ENCODE data around the gene LRRC49. TPM values are rescaled to one million over a fixed set of nuclear protein-coding genes. Genes with fewer than 3 reads are reported as not detected.
A peak's percentile ranks its signal among the peaks of the same experiment; 100 is the strongest.
"Not testable (repeated sequence)": the region's sequence is repeated elsewhere in the genome, so short reads cannot be mapped to it uniquely, and the experiment has no call there.

The LRRC49 gene
- total RNA-seq, 4 donors from 2014 or later = 8.3 to 16.1 (median 11.9) TPM

DNA sequence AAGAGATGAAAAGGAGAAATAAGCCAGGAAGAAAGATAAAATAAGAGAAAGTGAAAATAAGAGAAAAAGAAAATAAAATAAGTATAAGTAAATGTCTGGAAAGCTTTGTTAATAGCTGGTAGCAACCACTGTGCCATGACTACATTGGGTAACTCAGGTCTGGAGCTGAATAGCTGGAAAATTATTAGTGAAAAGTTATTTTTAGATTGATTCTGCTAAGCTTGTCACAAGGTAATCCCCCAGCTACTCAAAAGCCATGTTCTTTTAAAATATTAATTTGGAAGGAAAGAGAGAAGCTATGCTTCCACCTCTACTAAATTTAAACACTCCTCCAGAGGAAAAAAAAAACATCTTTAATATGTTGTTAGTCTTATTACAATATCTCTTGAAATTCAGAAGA lies 117.8 kb downstream of the LRRC49 start:
- TF ChIP-seq POLR2A (IDR thresholded peaks at IDR 0.05) = no peak
- TF ChIP-seq, protein P1, sequence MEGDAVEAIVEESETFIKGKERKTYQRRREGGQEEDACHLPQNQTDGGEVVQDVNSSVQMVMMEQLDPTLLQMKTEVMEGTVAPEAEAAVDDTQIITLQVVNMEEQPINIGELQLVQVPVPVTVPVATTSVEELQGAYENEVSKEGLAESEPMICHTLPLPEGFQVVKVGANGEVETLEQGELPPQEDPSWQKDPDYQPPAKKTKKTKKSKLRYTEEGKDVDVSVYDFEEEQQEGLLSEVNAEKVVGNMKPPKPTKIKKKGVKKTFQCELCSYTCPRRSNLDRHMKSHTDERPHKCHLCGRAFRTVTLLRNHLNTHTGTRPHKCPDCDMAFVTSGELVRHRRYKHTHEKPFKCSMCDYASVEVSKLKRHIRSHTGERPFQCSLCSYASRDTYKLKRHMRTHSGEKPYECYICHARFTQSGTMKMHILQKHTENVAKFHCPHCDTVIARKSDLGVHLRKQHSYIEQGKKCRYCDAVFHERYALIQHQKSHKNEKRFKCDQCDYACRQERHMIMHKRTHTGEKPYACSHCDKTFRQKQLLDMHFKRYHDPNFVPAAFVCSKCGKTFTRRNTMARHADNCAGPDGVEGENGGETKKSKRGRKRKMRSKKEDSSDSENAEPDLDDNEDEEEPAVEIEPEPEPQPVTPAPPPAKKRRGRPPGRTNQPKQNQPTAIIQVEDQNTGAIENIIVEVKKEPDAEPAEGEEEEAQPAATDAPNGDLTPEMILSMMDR (IDR thresholded peaks at IDR 0.05) = no peak
- Histone ChIP-seq H3K4me3 (replicated peaks in 1 of 3) (no peak overlapping the region), H3K36me3 (no peaks in the 10 kb centered on the region), H3K4me1 (no peaks in the 10 kb centered on the region), H3K9me3 (no peaks in the 10 kb centered on the region), H3K27me3 (no peaks in the 10 kb centered on the region), H3K27ac (no peak overlapping the region)
- no peak for DNase-seq
- intact Hi-C loops (cut with DNase I) = loop anchor here (10.0 kb wide), 1 partner anchor 434 kb away; no protein-coding TSS in a partner anchor

DNA sequence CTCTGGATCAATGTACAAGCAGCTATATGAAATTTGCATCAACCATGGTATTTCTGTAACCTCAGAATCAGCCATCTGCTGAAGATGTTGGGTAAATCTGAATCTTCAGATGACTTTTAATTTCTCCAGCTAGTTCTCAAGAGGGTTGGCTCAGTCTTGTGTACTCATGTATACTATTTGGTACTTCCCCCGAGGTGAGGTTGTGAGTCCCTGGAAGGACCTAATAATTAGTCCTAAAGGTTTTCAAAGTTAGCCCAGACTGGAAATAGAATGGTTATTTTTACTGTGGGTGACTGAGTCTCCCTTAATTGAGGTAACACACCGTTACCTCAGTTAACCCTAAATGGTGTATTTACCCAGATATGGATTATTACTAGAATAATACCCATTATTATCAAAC lies 118.4 kb downstream of the LRRC49 start:
- no peaks in the 10 kb centered on the region for H3K36me3 ChIP-seq
- intact Hi-C loops (cut with DNase I) = loop anchor here (10.0 kb wide), 1 partner anchor 434 kb away; no protein-coding TSS in a partner anchor
- no peaks in the 10 kb centered on the region for H3K27me3 ChIP-seq
- TF ChIP-seq, protein P1 (IDR thresholded peaks at IDR 0.05) = no peak
- no peak for TF ChIP-seq POLR2A (IDR thresholded peaks at IDR 0.05)
- no peak overlapping the region for H3K27ac ChIP-seq
- DNase-seq = no peak
- no peaks in the 10 kb centered on the region for H3K4me1 ChIP-seq
- H3K4me3 ChIP-seq (replicated peaks in 1 of 3) = no peak overlapping the region
- H3K9me3 ChIP-seq = no peaks in the 10 kb centered on the region
- WGBS, 2 donors = 77 to 81% methylated on average over 2 of the region's 2 CpGs

DNA sequence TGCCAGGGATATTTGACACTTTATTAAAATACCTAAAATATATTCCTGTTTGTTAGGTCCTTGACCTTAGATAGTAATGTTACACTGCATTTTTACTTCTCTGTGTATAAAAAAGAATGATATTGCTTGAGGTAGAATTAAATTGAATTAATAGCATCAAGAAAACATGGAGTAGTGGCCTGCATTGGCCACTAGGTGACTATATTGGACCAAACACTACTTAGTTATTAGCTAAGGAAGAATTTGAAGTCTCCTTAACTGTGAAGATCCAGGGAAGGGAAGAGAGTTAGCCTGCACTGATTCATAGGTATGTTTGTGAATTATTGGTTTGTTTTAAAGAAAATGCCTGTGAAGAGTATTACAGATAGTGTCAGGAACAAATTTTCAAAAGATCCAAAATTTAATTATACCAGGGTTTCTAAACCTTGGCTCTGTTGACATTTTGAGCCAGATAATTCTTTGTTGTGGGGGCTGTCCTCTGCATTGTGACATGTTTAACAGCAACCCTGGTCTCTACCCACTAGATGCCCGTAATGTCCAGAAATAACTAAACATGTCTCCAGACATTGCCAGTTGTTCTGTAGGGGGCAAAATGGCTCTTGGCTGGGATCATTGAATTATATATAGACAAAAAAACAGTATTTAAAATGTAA lies 119.0 kb downstream of the LRRC49 start:
- DNase-seq = peak; percentile 48 to 49
- no peak overlapping the region for H3K4me3 ChIP-seq (replicated peaks in 1 of 3)
- no peaks in the 10 kb centered on the region for H3K9me3 ChIP-seq
- H3K4me1 ChIP-seq = no peaks in the 10 kb centered on the region
- intact Hi-C loops (cut with DNase I) = loop anchor here (10.0 kb wide), 1 partner anchor 433 kb away; no protein-coding TSS in a partner anchor
- no peak overlapping the region for H3K27ac ChIP-seq
- TF ChIP-seq, protein P1 (IDR thresholded peaks at IDR 0.05) = peak; percentile 58 to 92 (median 73)
- no peak for TF ChIP-seq POLR2A (IDR thresholded peaks at IDR 0.05)
- WGBS, 2 donors = 69 to 84% methylated on average over 1 of the region's 1 CpG
- H3K36me3 ChIP-seq = no peaks in the 10 kb centered on the region
- H3K27me3 ChIP-seq = no peaks in the 10 kb centered on the region

DNA sequence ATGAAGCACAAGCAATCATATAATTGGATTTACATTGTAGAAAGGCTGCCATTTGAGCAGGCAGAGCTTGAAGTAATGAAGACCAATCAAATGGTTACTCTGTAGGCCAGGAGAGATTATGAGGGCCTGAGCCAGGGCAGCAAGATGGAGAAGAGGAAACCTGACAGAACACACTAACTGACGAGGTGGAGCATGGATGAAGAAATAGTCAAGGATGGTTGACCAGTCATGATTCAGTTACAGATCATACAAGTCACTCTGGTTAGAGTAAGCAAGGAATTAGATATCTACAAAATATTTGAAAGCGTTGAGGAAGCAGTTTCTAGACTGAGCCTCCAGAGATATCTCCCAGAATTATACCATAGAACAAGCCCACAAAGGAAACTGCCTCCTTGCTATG lies 120.8 kb downstream of the LRRC49 start:
- Histone ChIP-seq H3K36me3 (no peaks in the 10 kb centered on the region), H3K27me3 (no peaks in the 10 kb centered on the region), H3K27ac (no peak overlapping the region), H3K4me3 (replicated peaks in 1 of 3) (no peak overlapping the region), H3K9me3 (no peaks in the 10 kb centered on the region), H3K4me1 (no peaks in the 10 kb centered on the region)
- no peak for DNase-seq
- TF ChIP-seq, protein P1 (IDR thresholded peaks at IDR 0.05) = no peak
- TF ChIP-seq POLR2A (IDR thresholded peaks at IDR 0.05) = no peak
- 91 to 95% methylated on average over 2 of the region's 2 CpGs for WGBS, 2 donors
- intact Hi-C loops (cut with DNase I) = loop anchor here (10.0 kb wide), 1 partner anchor 431 kb away; no protein-coding TSS in a partner anchor

DNA sequence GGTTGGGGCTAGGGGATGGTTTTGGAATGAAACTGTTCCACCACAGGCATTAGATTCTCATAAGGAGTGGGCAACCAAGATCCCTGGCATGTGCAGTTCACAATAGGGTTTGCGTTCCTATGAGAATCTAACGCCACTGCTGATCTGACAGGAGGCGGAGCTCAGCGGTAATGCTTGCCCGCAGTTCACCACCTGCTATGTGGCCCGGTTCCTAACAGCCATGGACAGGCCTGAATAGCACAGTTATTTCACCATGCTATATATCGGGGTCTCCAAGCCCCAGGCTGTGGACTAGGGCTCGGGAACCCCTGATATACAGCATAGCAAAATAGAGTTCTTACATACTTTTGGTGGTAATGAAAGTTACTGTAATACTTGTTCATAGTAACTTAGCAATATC lies 122.7 kb downstream of the LRRC49 start:
- no peak for TF ChIP-seq POLR2A (IDR thresholded peaks at IDR 0.05)
- TF ChIP-seq, protein P1 (IDR thresholded peaks at IDR 0.05) = no peak
- Histone ChIP-seq H3K27ac (no peak overlapping the region), H3K4me3 (replicated peaks in 1 of 3) (no peak overlapping the region), H3K9me3 (no peaks in the 10 kb centered on the region), H3K4me1 (no peaks in the 10 kb centered on the region), H3K36me3 (no peaks in the 10 kb centered on the region), H3K27me3 (no peaks in the 10 kb centered on the region)
- intact Hi-C loops (cut with DNase I) = loop anchor here (10.0 kb wide), 1 partner anchor 429 kb away; no protein-coding TSS in a partner anchor
- no peak for DNase-seq
- WGBS, 2 donors = 87 to 89% methylated on average over 8 of the region's 8 CpGs

DNA sequence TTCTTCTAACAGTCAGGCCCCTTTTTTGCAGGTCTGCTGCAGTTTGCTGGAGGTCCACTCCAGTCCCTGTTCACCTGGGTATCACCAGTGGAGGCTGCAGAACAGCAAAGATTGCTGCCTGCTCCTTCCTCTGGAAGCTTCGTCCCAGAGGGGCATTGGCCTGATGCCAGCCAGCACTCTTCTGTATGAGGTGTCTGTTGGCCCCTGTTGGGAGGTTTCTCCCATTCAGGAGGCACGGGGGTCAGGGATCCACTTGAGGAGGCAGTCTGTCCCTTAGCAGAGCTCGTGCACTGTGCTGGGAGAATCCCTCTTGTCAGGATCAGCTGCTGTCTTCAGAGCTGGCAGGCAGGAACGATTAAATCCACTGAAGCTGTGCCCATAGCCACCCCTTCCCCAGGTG lies 138.6 kb downstream of the LRRC49 start:
- WGBS, 2 donors = 71 to 83% methylated on average over 3 to 4 of the region's 4 CpGs
- H3K27ac ChIP-seq; H3K27me3 ChIP-seq; H3K36me3 ChIP-seq; H3K4me1 ChIP-seq; DNase-seq; intact Hi-C loops (cut with DNase I); H3K4me3 ChIP-seq (replicated peaks in 1 of 3); H3K9me3 ChIP-seq: not testable (repeated sequence)

DNA sequence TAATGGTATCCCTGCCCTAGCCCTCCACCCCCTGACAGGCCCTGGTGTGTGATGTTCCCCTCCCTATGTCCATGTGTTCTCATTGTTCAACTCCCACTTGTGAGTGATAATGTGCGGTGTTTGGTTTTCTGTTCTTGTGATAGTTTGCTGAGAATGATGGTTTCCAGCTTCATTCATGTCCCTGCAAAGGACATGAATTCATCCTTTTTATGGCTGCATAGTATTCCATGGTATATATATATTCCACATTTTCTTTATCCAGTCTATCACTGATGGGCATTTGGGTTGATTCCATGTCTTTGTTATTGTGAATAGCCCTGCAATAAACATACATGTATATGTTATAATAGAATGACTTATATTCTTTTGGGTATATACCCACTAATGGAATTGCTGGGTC lies 142.9 kb downstream of the LRRC49 start:
- H3K4me1 ChIP-seq; DNase-seq; H3K27me3 ChIP-seq; H3K9me3 ChIP-seq; H3K4me3 ChIP-seq (replicated peaks in 1 of 3); H3K36me3 ChIP-seq; H3K27ac ChIP-seq; intact Hi-C loops (cut with DNase I): not testable (repeated sequence)
- 100% methylated on average over 1 of the region's 1 CpG for WGBS, 2 donors

Measured in thyroid gland (tissue), 4 donors.